ENCODE measurements around the gene TNFRSF12A. TPM values are rescaled to one million over a fixed set of nuclear protein-coding genes. Genes with fewer than 3 reads are reported as not detected.
A peak's percentile ranks its signal among the peaks of the same experiment; 100 is the strongest.

TNFRSF12A gene
- total and polyA plus RNA-seq, 11 donors, result 27.8 to 824 (median 97.1) TPM

GRCh38 chr16:3059041-3059722 lies 39.0 kb downstream of the TNFRSF12A start:
- H3K9me3 ChIP-seq, result no peaks in the 10 kb centered on the region
- DNase-seq (peak; percentile 91 to 96 (median 94)), ATAC-seq (peak; percentile 78 to 95 (median 94))
- intact Hi-C loops (cut with DNase I), result loop anchor here (1.0 to 10.0 kb wide), 13 partner anchors 28 to 396 kb away; partner anchors contain the start of gene ZNF205 (in 1 of the 10)
- peak overlapping the region; percentile 77 to 99 (median 94) for H3K4me3 ChIP-seq
- peak overlapping the region; percentile 44 to 94 (median 88) for H3K27ac ChIP-seq
- H3K27me3 ChIP-seq, result no peaks in the 10 kb centered on the region
- TF ChIP-seq POLR2A (IDR thresholded peaks at IDR 0.05), result peak in 1 of 2 donors; percentile 58
- TF ChIP-seq CTCF (IDR thresholded peaks at IDR 0.05), result peak; percentile 85 to 99 (median 96)
- H3K4me1 ChIP-seq, result peaks cover 0 to 63% (median 19%) of the 10 kb centered on the region in 12 donors
- no peaks in the 10 kb centered on the region for H3K36me3 ChIP-seq
- WGBS, 4 donors, result 0 to 1% (median 1%) methylated on average over 22 to 67 of the region's 67 CpGs

GRCh38 chr16:3059723-3060242 lies 39.6 kb downstream of the TNFRSF12A start:
- peak overlapping the region; percentile 26 to 99 (median 91) for H3K4me3 ChIP-seq
- H3K36me3 ChIP-seq, result no peaks in the 10 kb centered on the region
- no peak for TF ChIP-seq POLR2A (IDR thresholded peaks at IDR 0.05)
- TF ChIP-seq CTCF (IDR thresholded peaks at IDR 0.05), result no peak
- no peak for DNase-seq
- peaks cover 0 to 68% (median 23%) of the 10 kb centered on the region in 12 donors for H3K4me1 ChIP-seq
- no peaks in the 10 kb centered on the region for H3K9me3 ChIP-seq
- intact Hi-C loops (cut with DNase I), result loop anchor here (1.0 to 10.0 kb wide), 15 partner anchors 27 to 395 kb away; partner anchors contain the start of genes ZNF205 (in 1 of the 10) and ZSCAN10 (in 1 of the 10)
- no peaks in the 10 kb centered on the region for H3K27me3 ChIP-seq
- WGBS, 4 donors, result 55 to 66% (median 56%) methylated on average over 9 of the region's 9 CpGs
- peak overlapping the region in 11 of 12 donors; percentile 81 to 94 (median 89) for H3K27ac ChIP-seq
- ATAC-seq, result peak in 1 of 4 donors; percentile 9

- Histone ChIP-seq H3K27me3 (no peaks in the 10 kb centered on the region), H3K36me3 (no peaks in the 10 kb centered on the region), H3K4me3 (no peak overlapping the region), H3K27ac (peak overlapping the region in 6 of 12 donors; percentile 87 to 92 (median 88)), H3K4me1 (peaks cover 0 to 68% (median 26%) of the 10 kb centered on the region in 12 donors), H3K9me3 (no peaks in the 10 kb centered on the region)
- WGBS, 4 donors, result 59 to 72% (median 69%) methylated on average over 10 to 14 of the region's 14 CpGs
- ATAC-seq (no peak), DNase-seq (no peak)
- intact Hi-C loops (cut with DNase I), result loop anchor here in 3 of 10 donors (5.0 kb wide), 3 partner anchors 37 to 102 kb away; partner anchors contain the start of gene ZSCAN10 (in 1 of the 3)
- TF ChIP-seq CTCF (IDR thresholded peaks at IDR 0.05) (no peak), POLR2A (IDR thresholded peaks at IDR 0.05) (no peak)
These were observed 40.4 kb downstream of the TNFRSF12A start for GRCh38 chr16:3060339-3061127.
